K562 (cell line): ENCODE results near the gene LHX3.

Experiments
- CTCF ChIP-seq, 3 experiments: IDR thresholded peaks in 2 of 3; conservative IDR thresholded peaks in 1 of 3; 2 replicates each; pipeline ENCODE4 v1.5.1; 2011 to 2012; ENCODE audit warnings: low read length in 3 of 3, mild to moderate bottlenecking in 3 of 3, control low read depth in 2 of 3, improper control_type of control experiment in 1 of 3, inconsistent platforms in 1 of 3, low read depth in 1 of 3, mixed read lengths in 1 of 3, moderate library complexity in 1 of 3; ENCODE audit not compliant: insufficient read depth in 2 of 3
- EZH2 ChIP-seq: IDR thresholded peaks from 2 replicates; pipeline ENCODE4 v1.6.1; 2012; ENCODE audit warnings: low read depth, mild to moderate bottlenecking, inconsistent platforms, low read length, borderline replicate concordance
- FOXJ2 ChIP-seq: fragments of 200-800 bp; sonication (Bioruptor generic); IDR thresholded peaks from 2 replicates; pipeline ENCODE4 v1.6.1; 2016; ENCODE audit warnings: missing genetic modification characterization, missing compliant biosample characterization
- HNRNPK ChIP-seq: fragments of 200-400 bp; formaldehyde crosslinking; IDR thresholded peaks from one replicate; pipeline ENCODE4 v1.6.1; 2018; ENCODE audit warnings: mild to moderate bottlenecking, low read depth, low read length; ENCODE audit not compliant: poor library complexity, severe bottlenecking
- NR2C2 ChIP-seq, 2 experiments: fragments of 200-800 bp in 1 of 2; sonication (Bioruptor generic) in 1 of 2; sonication (generic) in 1 of 2; formaldehyde crosslinking in 1 of 2; IDR thresholded peaks; 2 replicates each; pipeline versions ENCODE4 v1.6.1 to v1.8.0; 2016 to 2022; ENCODE audit warnings: mild to moderate bottlenecking in 1 of 2, missing compliant biosample characterization in 1 of 2, missing genetic modification characterization in 1 of 2, missing genetic modification reagents in 1 of 2
- POLR2A ChIP-seq: fragments of 450-650 bp; conservative IDR thresholded peaks from 2 replicates; pipeline ENCODE4 v1.6.1; 2016
- SIN3A ChIP-seq, 2 experiments: fragments of 150-350 bp in 1 of 2; IDR thresholded peaks; 2 replicates each; pipeline ENCODE4 v1.6.1; 2011 to 2016; ENCODE audit warnings: borderline replicate concordance in 2 of 2, low read depth in 2 of 2, low read length in 2 of 2, mild to moderate bottlenecking in 2 of 2, moderate library complexity in 2 of 2; ENCODE audit not compliant: control insufficient read depth in 1 of 2
- SREBF1 ChIP-seq: fragments of 150-350 bp; IDR thresholded peaks from 2 replicates; pipeline ENCODE4 v1.6.1; 2014; ENCODE audit warnings: antibody characterized with exemption, low read depth, low read length, borderline replicate concordance
- YY1 ChIP-seq, 3 experiments: IDR thresholded peaks; 2 replicates each; pipeline ENCODE4 v1.6.1; 2011; ENCODE audit warnings: low read length in 2 of 3, mild to moderate bottlenecking in 2 of 3, moderate library complexity in 2 of 3, borderline replicate concordance in 1 of 3, control low read depth in 1 of 3, low read depth in 1 of 3; ENCODE audit not compliant: insufficient read depth in 3 of 3, insufficient replicate concordance in 2 of 3, control insufficient read depth in 1 of 3, insufficient read length in 1 of 3; ENCODE audit errors: extremely low read depth in 1 of 3
- ZFX ChIP-seq: sonication (generic); formaldehyde crosslinking; IDR thresholded peaks from 2 replicates; pipeline ENCODE4 v1.8.0; 2022; ENCODE audit warnings: mild to moderate bottlenecking, missing genetic modification reagents, moderate library complexity
- TF ChIP-seq, protein P1 (sequence below): fragments of 450-650 bp; conservative IDR thresholded peaks from 2 replicates; pipeline ENCODE4 v1.6.1; 2016; ENCODE audit warnings: missing genetic modification characterization, low read depth, mild to moderate bottlenecking, control low read depth, missing compliant biosample characterization
- TF ChIP-seq, protein P2 (sequence below): sonication (generic); formaldehyde crosslinking; IDR thresholded peaks from 2 replicates; pipeline ENCODE4 v1.8.1; 2023; ENCODE audit warnings: missing genetic modification reagents, mild to moderate bottlenecking, borderline replicate concordance

- TF ChIP-seq POLR2A (no peak), ZFX (no peak), NR2C2 (CRISPR knock-in tag; IDR thresholded peaks at IDR 0.05) (no peak), NR2C2 (tag; IDR thresholded peaks at IDR 0.05) (no peak), FOXJ2 (no peak), CTCF (IDR thresholded peaks at IDR 0.05 in 2 of 3, conservative IDR thresholded peaks at IDR 0.05 in 1 of 3; ENCODE audit: insufficient read depth in 2 of 3, low read depth in 1 of 3, low read length in 3 of 3) (no peak), HNRNPK (no peak), SREBF1 (no peak), YY1 (IDR thresholded peaks at IDR 0.05; ENCODE audit: borderline replicate concordance in 1 of 3, control insufficient read depth in 1 of 3, extremely low read depth in 1 of 3, insufficient read depth in 3 of 3, insufficient read length in 1 of 3, insufficient replicate concordance in 2 of 3, low read depth in 1 of 3, low read length in 2 of 3) (no peak), SIN3A (IDR thresholded peaks at IDR 0.05; ENCODE audit: borderline replicate concordance in 2 of 2, control insufficient read depth in 1 of 2, low read depth in 2 of 2, low read length in 2 of 2) (no peak), EZH2 (no peak)
- TF ChIP-seq, protein P1, sequence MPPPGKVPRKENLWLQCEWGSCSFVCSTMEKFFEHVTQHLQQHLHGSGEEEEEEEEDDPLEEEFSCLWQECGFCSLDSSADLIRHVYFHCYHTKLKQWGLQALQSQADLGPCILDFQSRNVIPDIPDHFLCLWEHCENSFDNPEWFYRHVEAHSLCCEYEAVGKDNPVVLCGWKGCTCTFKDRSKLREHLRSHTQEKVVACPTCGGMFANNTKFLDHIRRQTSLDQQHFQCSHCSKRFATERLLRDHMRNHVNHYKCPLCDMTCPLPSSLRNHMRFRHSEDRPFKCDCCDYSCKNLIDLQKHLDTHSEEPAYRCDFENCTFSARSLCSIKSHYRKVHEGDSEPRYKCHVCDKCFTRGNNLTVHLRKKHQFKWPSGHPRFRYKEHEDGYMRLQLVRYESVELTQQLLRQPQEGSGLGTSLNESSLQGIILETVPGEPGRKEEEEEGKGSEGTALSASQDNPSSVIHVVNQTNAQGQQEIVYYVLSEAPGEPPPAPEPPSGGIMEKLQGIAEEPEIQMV, result no peak
- TF ChIP-seq, protein P2, sequence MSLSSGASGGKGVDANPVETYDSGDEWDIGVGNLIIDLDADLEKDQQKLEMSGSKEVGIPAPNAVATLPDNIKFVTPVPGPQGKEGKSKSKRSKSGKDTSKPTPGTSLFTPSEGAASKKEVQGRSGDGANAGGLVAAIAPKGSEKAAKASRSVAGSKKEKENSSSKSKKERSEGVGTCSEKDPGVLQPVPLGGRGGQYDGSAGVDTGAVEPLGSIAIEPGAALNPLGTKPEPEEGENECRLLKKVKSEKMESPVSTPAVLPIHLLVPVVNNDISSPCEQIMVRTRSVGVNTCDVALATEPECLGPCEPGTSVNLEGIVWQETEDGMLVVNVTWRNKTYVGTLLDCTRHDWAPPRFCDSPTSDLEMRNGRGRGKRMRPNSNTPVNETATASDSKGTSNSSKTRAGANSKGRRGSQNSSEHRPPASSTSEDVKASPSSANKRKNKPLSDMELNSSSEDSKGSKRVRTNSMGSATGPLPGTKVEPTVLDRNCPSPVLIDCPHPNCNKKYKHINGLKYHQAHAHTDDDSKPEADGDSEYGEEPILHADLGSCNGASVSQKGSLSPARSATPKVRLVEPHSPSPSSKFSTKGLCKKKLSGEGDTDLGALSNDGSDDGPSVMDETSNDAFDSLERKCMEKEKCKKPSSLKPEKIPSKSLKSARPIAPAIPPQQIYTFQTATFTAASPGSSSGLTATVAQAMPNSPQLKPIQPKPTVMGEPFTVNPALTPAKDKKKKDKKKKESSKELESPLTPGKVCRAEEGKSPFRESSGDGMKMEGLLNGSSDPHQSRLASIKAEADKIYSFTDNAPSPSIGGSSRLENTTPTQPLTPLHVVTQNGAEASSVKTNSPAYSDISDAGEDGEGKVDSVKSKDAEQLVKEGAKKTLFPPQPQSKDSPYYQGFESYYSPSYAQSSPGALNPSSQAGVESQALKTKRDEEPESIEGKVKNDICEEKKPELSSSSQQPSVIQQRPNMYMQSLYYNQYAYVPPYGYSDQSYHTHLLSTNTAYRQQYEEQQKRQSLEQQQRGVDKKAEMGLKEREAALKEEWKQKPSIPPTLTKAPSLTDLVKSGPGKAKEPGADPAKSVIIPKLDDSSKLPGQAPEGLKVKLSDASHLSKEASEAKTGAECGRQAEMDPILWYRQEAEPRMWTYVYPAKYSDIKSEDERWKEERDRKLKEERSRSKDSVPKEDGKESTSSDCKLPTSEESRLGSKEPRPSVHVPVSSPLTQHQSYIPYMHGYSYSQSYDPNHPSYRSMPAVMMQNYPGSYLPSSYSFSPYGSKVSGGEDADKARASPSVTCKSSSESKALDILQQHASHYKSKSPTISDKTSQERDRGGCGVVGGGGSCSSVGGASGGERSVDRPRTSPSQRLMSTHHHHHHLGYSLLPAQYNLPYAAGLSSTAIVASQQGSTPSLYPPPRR (CRISPR knock-in tag), result no peak
These were observed 17.4 kb upstream of the LHX3 start for GRCh38 chr9:136222166-136222905.
